B cell (primary cell): ENCODE measurements around the gene HSD17B2. TPM values are rescaled to one million over a fixed set of nuclear protein-coding genes. Genes with fewer than 3 reads are reported as not detected.

ENCODE experiments used
- ATAC-seq: fragments of 200-7000 bp; cut with Tn5 transposase; one replicate; pipeline ENCODE4 v1.10.0; 2021; ENCODE audit warnings: low read depth, mild to moderate bottlenecking, moderate number of reproducible peaks, moderate library complexity
- CTCF ChIA-PET: fragments of 350-600 bp; sonication (Branson Sonifier 250); formaldehyde crosslinking; loops from one replicate; lab custom pipeline; 2021; ENCODE audit warnings: antibody characterized with exemption, inconsistent platforms; lab: Charles Lee
- POLR2A ChIA-PET: fragments of 350-600 bp; sonication (Branson Sonifier 250); formaldehyde crosslinking; loops from one replicate; lab custom pipeline; 2021; ENCODE audit warnings: antibody characterized with exemption; lab: Charles Lee
- DNase-seq: peaks from one replicate; pipeline ENCODE4 v3.0.0; 2013
- H2AFZ ChIP-seq: 2 replicates; pipeline ENCODE4 v1.6.1; 2012; ENCODE audit warnings: mild to moderate bottlenecking, low read depth, low read length; ENCODE audit not compliant: insufficient read depth, poor library complexity, severe bottlenecking
- H3K27ac ChIP-seq, 2 donors: 1 replicate in 1 of 2; 2 replicates in 1 of 2; pipeline ENCODE4 v1.5.1; 2012 to 2013; ENCODE audit warnings: low read length in 2 of 2, mild to moderate bottlenecking in 2 of 2, moderate library complexity in 1 of 2
- H3K27me3 ChIP-seq, 4 experiments: fragments of 200-600 bp in 1 of 4; sonication (generic) in 1 of 4; replicated peaks in 1 of 4; 1 replicate in 2 of 4; 2 replicates in 2 of 4; pipeline versions ENCODE4 v1.6.1 to v1.7.0; 2013 to 2016; ENCODE audit warnings: low read length in 3 of 4, mild to moderate bottlenecking in 2 of 4, mixed read lengths in 1 of 4, moderate library complexity in 1 of 4; ENCODE audit not compliant: insufficient read depth in 4 of 4, control insufficient read depth in 3 of 4; ENCODE audit errors: control extremely low read depth in 1 of 4
- H3K36me3 ChIP-seq, 2 experiments: replicated peaks in 1 of 2; 1 replicate in 1 of 2; 2 replicates in 1 of 2; pipeline versions ENCODE4 v1.6.1 to v1.7.1; 2013; ENCODE audit warnings: low read length in 1 of 2; ENCODE audit not compliant: insufficient read depth in 2 of 2, control insufficient read depth in 1 of 2; ENCODE audit errors: control extremely low read depth in 1 of 2, extremely low read depth in 1 of 2
- H3K4me1 ChIP-seq, 2 donors: fragments of 200-600 bp in 1 of 2; sonication (generic) in 1 of 2; 1 replicate in 1 of 2; 2 replicates in 1 of 2; pipeline versions ENCODE4 v1.5.1 to v1.6.1; 2013 to 2017; ENCODE audit warnings: low read length in 2 of 2; ENCODE audit not compliant: control insufficient read depth in 2 of 2, insufficient read depth in 2 of 2
- H3K4me2 ChIP-seq: replicated peaks from 2 replicates; pipeline ENCODE3; 2012; ENCODE audit warnings: mild to moderate bottlenecking, low read depth, low read length; ENCODE audit not compliant: poor library complexity, severe bottlenecking
- H3K4me3 ChIP-seq, 5 experiments: fragments of 200-600 bp in 1 of 5; sonication (generic) in 1 of 5; 1 replicate in 3 of 5; 2 replicates in 2 of 5; pipeline versions ENCODE4 v1.5.1 to v1.7.0; 2011 to 2016; ENCODE audit warnings: low read length in 4 of 5, mild to moderate bottlenecking in 4 of 5, low read depth in 2 of 5, control low read depth in 1 of 5, moderate library complexity in 1 of 5; ENCODE audit not compliant: insufficient read depth in 1 of 5; ENCODE audit errors: control extremely low read depth in 1 of 5, extremely low read depth in 1 of 5
- H3K79me2 ChIP-seq: fragments of 200-600 bp; sonication (generic); one replicate; pipeline ENCODE4 v1.6.0; 2016; ENCODE audit warnings: low read length; ENCODE audit not compliant: control insufficient read depth, insufficient read depth
- H3K9ac ChIP-seq: fragments of 200-600 bp; sonication (generic); 2 replicates; pipeline ENCODE4 v1.6.1; 2017; ENCODE audit warnings: mild to moderate bottlenecking, low read length, moderate library complexity
- H3K9me3 ChIP-seq, 3 donors: one replicate each; pipeline versions ENCODE4 v1.6.1 to v1.7.1; 2013; ENCODE audit warnings: low read length in 2 of 3; ENCODE audit not compliant: control insufficient read depth in 2 of 3, insufficient read depth in 1 of 3; ENCODE audit errors: control extremely low read depth in 1 of 3
- H4K20me1 ChIP-seq: 2 replicates; pipeline ENCODE4 v1.6.0; 2012; ENCODE audit warnings: mild to moderate bottlenecking, low read length; ENCODE audit not compliant: insufficient read depth, control insufficient read depth, poor library complexity, severe bottlenecking
- H3K27ac Mint-ChIP-seq: one replicate; pipeline ENCODE4 v1.8.0; 2021; ENCODE audit warnings: mixed read lengths
- H3K27me3 Mint-ChIP-seq: one replicate; pipeline ENCODE4 v1.8.0; 2021; ENCODE audit warnings: mixed read lengths
- H3K4me1 Mint-ChIP-seq: one replicate; pipeline ENCODE4 v1.8.0; 2021; ENCODE audit warnings: mixed read lengths
- H3K4me3 Mint-ChIP-seq: one replicate; pipeline ENCODE4 v1.8.0; 2021; ENCODE audit warnings: mixed read lengths
- H3K9me3 Mint-ChIP-seq: one replicate; pipeline ENCODE4 v1.8.0; 2022; ENCODE audit warnings: mixed read lengths; ENCODE audit not compliant: insufficient read depth
- CTCF ChIP-seq: fragments of 200-600 bp; IDR thresholded peaks from one replicate; pipeline ENCODE4 v1.8.0; 2022; ENCODE audit warnings: antibody characterized with exemption, mild to moderate bottlenecking
- EZH2 ChIP-seq: IDR thresholded peaks from 2 replicates; pipeline ENCODE4 v1.6.1; 2012; ENCODE audit warnings: borderline replicate concordance, low read depth, mild to moderate bottlenecking, moderate library complexity, low read length; ENCODE audit not compliant: insufficient read depth, poor library complexity, severe bottlenecking
- WGBS: methylation state at CpG from one replicate; pipeline ENCODE4 v1.1.5; 2013; ENCODE audit warnings: missing lambda C conversion rate; ENCODE audit not compliant: insufficient coverage; 5-methylcytosine and 5-hydroxymethylcytosine counted together
- intact Hi-C: fragments of 100-400 bp; cut with micrococcal nuclease; formaldehyde crosslinking; loops from one replicate; pipeline ENCODE4 v1.10.0; 2022
- polyA plus RNA-seq: library from polyadenylated mRNA; depleted of rRNA; stranded (reverse); fragments of >200 nt; gene quantifications from 2 replicates; pipeline ENCODE4 v1.2.3, GENCODE V29; 2012
- total RNA-seq, 2 donors: library from RNA; stranded (reverse); fragments of 120-200 nt in 1 of 2; gene quantifications; 1 replicate in 1 of 2; 2 replicates in 1 of 2; pipeline versions ENCODE4 v1.2.3 to v1.2.4, GENCODE V29; 2013 to 2022

HSD17B2 gene
- total and polyA plus RNA-seq, 2 donors (not counting 1 experiment from before 2014, with no cell fraction given), result not detected

DNA sequence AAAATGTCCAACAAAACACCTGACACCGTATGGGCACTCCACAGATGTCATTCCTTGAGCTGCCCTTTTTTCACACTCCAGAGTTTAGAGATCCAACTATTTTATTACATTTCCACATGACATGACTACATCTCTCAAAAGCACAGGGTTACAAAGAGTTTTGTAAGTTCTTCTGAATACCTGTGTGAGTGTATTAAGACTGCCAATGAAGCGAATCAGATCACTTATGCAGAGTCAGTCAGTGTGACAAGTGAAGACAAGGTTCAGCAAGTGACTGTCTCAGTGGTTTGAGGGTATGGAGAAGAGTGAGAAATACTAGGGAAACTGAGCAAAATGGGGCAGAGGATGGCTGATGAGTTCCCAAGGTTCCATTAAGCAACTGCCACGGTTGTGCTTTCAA, 32.2 kb upstream of the HSD17B2 start:
- ChIA-PET CTCF (no interaction called here), POLR2A (no interaction called here)
- Histone ChIP-seq H3K4me1 (no peaks in the 10 kb centered on the region), H2AFZ (no peak overlapping the region), H3K4me3 (no peak overlapping the region), H3K79me2 (no peaks in the 10 kb centered on the region), H3K9me3 (peaks cover 0 to 5% (median 0%) of the 10 kb centered on the region in 3 donors), H3K9ac (no peak overlapping the region), H3K4me2 (no peak overlapping the region), H3K27ac (no peak overlapping the region), H3K36me3 (peaks cover 0 to 17% of the 10 kb centered on the region in 2 experiments), H4K20me1 (no peaks in the 10 kb centered on the region), H3K27me3 (no peaks in the 10 kb centered on the region)
- TF ChIP-seq EZH2 (no peak), CTCF (no peak)
- no peak overlapping the region for H3K4me3 Mint-ChIP-seq
- no peak for DNase-seq
- H3K9me3 Mint-ChIP-seq, result peaks cover 3% of the 10 kb centered on the region
- no peaks in the 10 kb centered on the region for H3K4me1 Mint-ChIP-seq
- no peak overlapping the region for H3K27ac Mint-ChIP-seq
- no peaks in the 10 kb centered on the region for H3K27me3 Mint-ChIP-seq
- ATAC-seq, result no peak
- intact Hi-C loops, result no loop called here
- 100% methylated on average over 3 of the region's 3 CpGs for WGBS

DNA sequence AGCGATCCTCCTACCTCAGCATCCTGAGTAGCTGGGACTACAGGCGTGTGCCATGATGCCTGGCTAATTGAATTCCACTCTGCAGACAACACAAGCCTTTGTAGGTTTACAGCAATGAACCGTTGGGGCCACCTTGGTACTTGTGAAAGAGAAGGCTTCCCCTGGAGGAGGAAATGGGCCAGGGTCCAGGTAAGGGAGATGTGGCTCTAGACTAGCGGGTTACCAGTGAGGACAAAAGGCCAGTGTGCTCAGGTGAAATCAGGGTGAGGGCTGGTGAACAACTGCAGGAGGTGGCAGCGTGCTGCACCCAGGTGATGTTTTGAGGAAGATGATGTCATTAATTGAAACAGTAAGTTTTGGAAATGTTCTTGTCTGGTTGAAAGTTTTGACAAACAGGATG, 30.5 kb upstream of the HSD17B2 start:
- no peak overlapping the region for H3K4me3 ChIP-seq
- no peak overlapping the region for H3K27ac ChIP-seq
- DNase-seq (no peak), ATAC-seq (no peak)
- intact Hi-C loops, result no loop called here
- Mint-ChIP-seq H3K9me3 (peaks cover 7% of the 10 kb centered on the region), H3K27ac (no peak overlapping the region), H3K4me3 (no peak overlapping the region), H3K4me1 (peaks cover 3% of the 10 kb centered on the region), H3K27me3 (no peaks in the 10 kb centered on the region)
- TF ChIP-seq CTCF, result no peak
- no peak for TF ChIP-seq EZH2
- no peaks in the 10 kb centered on the region for H3K4me1 ChIP-seq
- ChIA-PET POLR2A (no interaction called here), CTCF (no interaction called here)
- no peak overlapping the region for H2AFZ ChIP-seq
- H3K36me3 ChIP-seq, result peaks cover 0 to 10% of the 10 kb centered on the region in 2 experiments
- no peaks in the 10 kb centered on the region for H3K27me3 ChIP-seq
- H3K79me2 ChIP-seq, result no peaks in the 10 kb centered on the region
- H3K9ac ChIP-seq, result no peak overlapping the region
- H3K4me2 ChIP-seq, result no peak overlapping the region
- H3K9me3 ChIP-seq, result peaks cover 0 to 19% (median 11%) of the 10 kb centered on the region in 3 donors
- WGBS, result 92% methylated on average over 5 of the region's 5 CpGs
- no peaks in the 10 kb centered on the region for H4K20me1 ChIP-seq
